Measurements from ENCODE around the gene WNT9A. TPM values are rescaled to one million over a fixed set of nuclear protein-coding genes. Genes with fewer than 3 reads are reported as not detected.

Gene WNT9A
- total RNA-seq, 2 donors from 2014 or later = 1.2 to 1.7 TPM

- H3K9ac ChIP-seq (ENCODE audit: extremely low read depth, low read length, poor library complexity, severe bottlenecking) = no peak overlapping the region
- DNase-seq = peak; percentile 86
- no peaks in the 10 kb centered on the region for H3K36me3 ChIP-seq (ENCODE audit: control insufficient read depth, insufficient read depth, low read length)
- H3K4me1 ChIP-seq (ENCODE audit: control insufficient read depth, insufficient read depth, low read length) = no peaks in the 10 kb centered on the region
- TF ChIP-seq CTCF (conservative IDR thresholded peaks at IDR 0.05) = peak; percentile 66
- H3K4me1 Mint-ChIP-seq = no peaks in the 10 kb centered on the region
- H3K4me3 ChIP-seq (ENCODE audit: low read length) = no peak overlapping the region
- no peak overlapping the region for H3K27ac Mint-ChIP-seq
- no peaks in the 10 kb centered on the region for H3K27me3 ChIP-seq (ENCODE audit: control insufficient read depth, insufficient read depth, low read length, poor library complexity, severe bottlenecking)
- no peaks in the 10 kb centered on the region for H3K9me3 ChIP-seq (ENCODE audit: control insufficient read depth, low read length)
- no peaks in the 10 kb centered on the region for H3K36me3 Mint-ChIP-seq (ENCODE audit: low read depth)
- no peaks in the 10 kb centered on the region for H3K27me3 Mint-ChIP-seq (ENCODE audit: insufficient read depth)
- no peak overlapping the region for H3K4me3 Mint-ChIP-seq
- 83% methylated on average over 9 of the region's 11 CpGs; no CpG with 5 or more reads in 1 of the 2 experiments for WGBS, 2 experiments (ENCODE audit: insufficient coverage in 1 of 2, insufficient read length in 1 of 2)
- H3K27ac ChIP-seq (ENCODE audit: low read depth, low read length) = no peak overlapping the region
- no peaks in the 10 kb centered on the region for H3K9me3 Mint-ChIP-seq
Observed at GRCh38 chr1:227901906-227902640, 45.7 kb downstream of the WNT9A start.

- Histone ChIP-seq H3K9me3 (ENCODE audit: control insufficient read depth, low read length) (no peaks in the 10 kb centered on the region), H3K36me3 (ENCODE audit: control insufficient read depth, insufficient read depth, low read length) (no peaks in the 10 kb centered on the region), H3K4me3 (ENCODE audit: low read length) (no peak overlapping the region), H3K27me3 (ENCODE audit: control insufficient read depth, insufficient read depth, low read length, poor library complexity, severe bottlenecking) (no peaks in the 10 kb centered on the region), H3K27ac (ENCODE audit: low read depth, low read length) (no peak overlapping the region), H3K9ac (ENCODE audit: extremely low read depth, low read length, poor library complexity, severe bottlenecking) (no peak overlapping the region), H3K4me1 (ENCODE audit: control insufficient read depth, insufficient read depth, low read length) (no peaks in the 10 kb centered on the region)
- 92 to 97% methylated on average over 5 to 13 of the region's 13 CpGs for WGBS, 2 experiments (ENCODE audit: insufficient coverage in 1 of 2, insufficient read length in 1 of 2)
- Mint-ChIP-seq H3K9me3 (no peaks in the 10 kb centered on the region), H3K27me3 (ENCODE audit: insufficient read depth) (no peaks in the 10 kb centered on the region), H3K27ac (no peak overlapping the region), H3K4me3 (no peak overlapping the region), H3K36me3 (ENCODE audit: low read depth) (no peaks in the 10 kb centered on the region), H3K4me1 (no peaks in the 10 kb centered on the region)
- TF ChIP-seq CTCF (conservative IDR thresholded peaks at IDR 0.05) = no peak
- DNase-seq = peak; percentile 23
Observed at GRCh38 chr1:227901239-227901905, 46.4 kb downstream of the WNT9A start.

DNA sequence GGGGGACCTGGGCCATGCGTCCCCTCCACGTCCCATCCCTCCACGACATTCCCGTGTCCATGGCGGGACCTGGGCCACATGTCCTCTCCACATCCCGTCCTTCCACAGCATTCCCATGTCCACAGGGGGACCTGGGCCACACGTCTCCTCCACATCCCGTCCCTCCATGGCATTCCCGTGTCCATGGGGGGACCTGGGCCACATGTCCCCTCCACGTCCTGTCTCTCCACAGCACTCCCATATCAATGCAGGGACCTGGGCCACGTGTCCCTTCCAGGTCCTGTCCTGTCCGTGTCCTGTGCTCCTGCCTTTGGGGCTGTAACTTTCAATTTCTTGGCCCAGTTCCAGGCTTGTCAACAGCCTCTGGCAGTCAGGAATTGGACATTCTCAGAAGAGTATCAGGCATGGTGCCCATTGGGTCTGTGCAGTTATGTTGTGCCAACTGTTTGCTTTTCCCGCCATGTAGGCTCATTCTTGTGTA lies 47.1 kb downstream of the WNT9A start:
- no peak for TF ChIP-seq CTCF (conservative IDR thresholded peaks at IDR 0.05)
- Histone ChIP-seq H3K9me3 (ENCODE audit: control insufficient read depth, low read length) (no peaks in the 10 kb centered on the region), H3K36me3 (ENCODE audit: control insufficient read depth, insufficient read depth, low read length) (no peaks in the 10 kb centered on the region), H3K27ac (ENCODE audit: low read depth, low read length) (no peak overlapping the region), H3K9ac (ENCODE audit: extremely low read depth, low read length, poor library complexity, severe bottlenecking) (no peak overlapping the region), H3K27me3 (ENCODE audit: control insufficient read depth, insufficient read depth, low read length, poor library complexity, severe bottlenecking) (no peaks in the 10 kb centered on the region), H3K4me3 (ENCODE audit: low read length) (no peak overlapping the region), H3K4me1 (ENCODE audit: control insufficient read depth, insufficient read depth, low read length) (no peaks in the 10 kb centered on the region)
- Mint-ChIP-seq H3K4me1 (no peaks in the 10 kb centered on the region), H3K4me3 (no peak overlapping the region), H3K9me3 (no peaks in the 10 kb centered on the region), H3K27me3 (ENCODE audit: insufficient read depth) (no peaks in the 10 kb centered on the region), H3K36me3 (ENCODE audit: low read depth) (no peaks in the 10 kb centered on the region), H3K27ac (no peak overlapping the region)
- DNase-seq = peak; percentile 29
- WGBS, 2 experiments (ENCODE audit: insufficient coverage in 1 of 2, insufficient read length in 1 of 2) = 90 to 98% methylated on average over 12 to 13 of the region's 13 CpGs

Measured in endodermal cell (in vitro differentiated cells).